ENCODE results near the gene SKOR1.

The SKOR1 gene

DNA sequence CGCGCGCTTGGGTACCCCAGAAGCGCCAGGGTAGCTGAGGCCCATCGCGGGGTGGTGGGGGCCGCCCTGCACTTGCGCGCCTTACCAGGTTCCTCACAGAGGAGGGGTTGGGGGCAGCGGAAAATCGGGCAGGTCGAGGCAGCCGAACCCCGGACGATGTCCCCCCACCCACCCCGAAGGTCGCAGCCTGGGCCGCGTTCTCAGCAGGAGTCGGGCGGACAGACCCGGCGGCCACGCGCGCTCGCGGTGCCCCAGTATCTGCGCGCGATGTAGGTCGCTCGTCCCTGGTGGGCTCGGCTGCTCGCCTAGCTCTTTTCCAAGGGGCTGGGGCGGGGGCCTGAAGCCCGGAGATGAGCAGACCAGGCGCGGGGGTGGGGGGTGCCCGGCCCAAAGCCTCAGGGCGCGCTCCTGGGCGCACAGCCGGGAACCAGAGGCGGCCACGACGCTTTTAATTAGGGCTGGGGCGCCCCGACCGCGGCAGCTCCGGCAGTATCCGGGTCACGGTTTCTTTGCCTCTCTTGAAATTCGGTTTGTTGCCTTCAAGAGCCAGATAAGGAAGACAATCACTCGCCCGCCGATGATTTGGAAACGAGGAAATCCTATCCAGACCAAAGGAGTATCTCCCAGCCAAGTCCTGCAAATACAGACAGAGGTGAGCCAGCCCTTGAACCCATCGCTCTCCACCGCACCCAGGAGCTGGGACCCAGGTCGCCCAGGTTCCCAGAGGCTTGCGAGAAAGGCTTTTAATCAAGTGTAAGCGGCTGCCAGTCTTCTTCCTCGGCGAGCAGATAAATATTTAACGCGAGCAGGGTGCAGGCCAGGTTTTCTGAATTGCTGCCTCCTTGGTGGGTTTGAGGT is 4.6 kb downstream of the SKOR1 start:
- in situ Hi-C loops (cut with MboI; ENCODE audit: low sequenced_read_pairs): loop anchor here (25.0 kb wide), 1 partner anchor 368 kb away; no protein-coding TSS in a partner anchor

DNA sequence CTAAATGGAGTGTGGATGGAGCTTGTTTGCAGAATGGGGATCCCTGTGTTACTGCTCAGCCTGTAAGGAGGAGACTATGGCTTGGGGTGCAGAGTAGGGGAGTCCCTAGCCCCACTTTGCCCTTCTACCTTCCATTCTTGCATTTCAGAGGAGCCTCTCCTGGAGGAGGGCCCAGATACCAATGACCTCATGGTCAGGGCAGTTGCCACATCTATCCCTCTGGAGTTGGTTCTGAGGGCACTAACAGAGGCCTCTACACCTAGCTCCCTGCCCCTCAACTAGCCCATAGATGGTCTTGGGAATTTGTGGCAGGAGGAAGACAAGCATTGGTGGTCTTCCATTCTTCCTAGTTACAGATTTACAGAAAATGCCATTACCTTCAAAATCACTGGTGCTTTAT is 6.1 kb downstream of the SKOR1 start:
- in situ Hi-C loops (cut with MboI; ENCODE audit: low sequenced_read_pairs): loop anchor here (25.0 kb wide), 1 partner anchor 369 kb away; no protein-coding TSS in a partner anchor

DNA sequence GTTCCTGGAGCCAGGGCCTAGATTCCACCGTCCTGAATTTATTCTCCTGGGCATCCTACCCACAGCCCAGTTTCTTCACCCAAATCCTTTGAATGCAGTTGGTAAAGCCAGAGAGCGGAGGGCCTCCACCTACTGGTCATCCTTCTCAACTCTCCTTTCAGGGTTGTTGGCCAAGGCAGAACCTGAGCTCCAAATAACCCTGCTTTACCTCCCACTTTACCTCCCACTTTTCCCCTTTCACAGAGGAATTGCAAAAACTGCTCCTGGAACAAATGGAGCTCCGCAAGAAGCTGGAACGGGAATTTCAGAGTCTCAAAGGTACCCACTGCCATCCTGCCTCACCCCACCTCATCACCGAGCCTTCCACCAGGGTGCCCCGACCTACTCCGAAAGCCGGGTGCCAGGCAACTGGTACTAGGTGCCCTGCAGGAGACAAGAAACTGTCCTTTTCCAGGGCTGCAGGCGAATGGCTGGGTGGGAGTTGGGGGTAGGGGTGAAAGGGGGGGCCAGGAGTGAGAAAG is 6.8 kb downstream of the SKOR1 start:
- in situ Hi-C loops (cut with MboI; ENCODE audit: low sequenced_read_pairs): loop anchor here (25.0 kb wide), 1 partner anchor 370 kb away; no protein-coding TSS in a partner anchor

DNA sequence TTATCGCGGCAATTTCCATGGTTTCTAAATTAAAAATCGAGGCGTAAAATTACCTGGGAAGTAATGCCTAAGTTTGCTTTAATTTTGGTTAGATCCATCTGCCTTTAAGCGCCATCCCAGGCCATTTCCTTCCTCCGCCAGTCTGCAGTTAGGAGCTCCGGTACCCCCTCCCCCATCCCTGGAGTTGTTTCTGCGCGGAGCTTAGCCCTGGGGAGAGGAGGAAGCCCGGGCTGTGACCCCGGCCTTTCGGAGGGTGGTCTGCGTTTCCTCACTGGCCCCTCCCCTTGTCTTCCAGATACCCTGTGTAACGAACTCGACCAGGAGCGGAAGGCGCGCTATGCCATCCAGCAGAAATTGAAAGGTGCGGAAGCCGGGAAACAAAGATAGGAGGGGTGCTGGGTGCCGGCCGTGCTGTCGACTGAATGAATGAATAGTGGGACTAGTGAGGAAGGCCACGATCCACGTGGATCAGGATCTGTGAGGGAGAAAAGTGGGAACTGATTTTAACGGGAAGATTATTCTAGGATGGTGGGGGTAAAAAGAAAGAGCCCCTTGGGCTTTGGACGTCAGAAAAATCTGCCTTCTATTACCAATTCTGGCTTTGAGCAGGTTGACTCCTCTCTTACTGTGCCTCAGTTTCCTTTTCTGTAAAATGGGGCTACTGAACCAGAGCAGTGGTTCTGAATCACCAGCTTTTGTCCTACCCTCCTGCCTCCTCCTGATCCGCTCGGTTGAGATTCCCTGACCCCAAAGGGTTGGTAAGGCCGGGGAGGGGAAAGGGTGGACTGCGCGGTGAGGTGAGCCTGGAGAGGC is 7.8 kb downstream of the SKOR1 start:
- in situ Hi-C loops (cut with MboI; ENCODE audit: low sequenced_read_pairs): loop anchor here (25.0 kb wide), 1 partner anchor 371 kb away; no protein-coding TSS in a partner anchor

DNA sequence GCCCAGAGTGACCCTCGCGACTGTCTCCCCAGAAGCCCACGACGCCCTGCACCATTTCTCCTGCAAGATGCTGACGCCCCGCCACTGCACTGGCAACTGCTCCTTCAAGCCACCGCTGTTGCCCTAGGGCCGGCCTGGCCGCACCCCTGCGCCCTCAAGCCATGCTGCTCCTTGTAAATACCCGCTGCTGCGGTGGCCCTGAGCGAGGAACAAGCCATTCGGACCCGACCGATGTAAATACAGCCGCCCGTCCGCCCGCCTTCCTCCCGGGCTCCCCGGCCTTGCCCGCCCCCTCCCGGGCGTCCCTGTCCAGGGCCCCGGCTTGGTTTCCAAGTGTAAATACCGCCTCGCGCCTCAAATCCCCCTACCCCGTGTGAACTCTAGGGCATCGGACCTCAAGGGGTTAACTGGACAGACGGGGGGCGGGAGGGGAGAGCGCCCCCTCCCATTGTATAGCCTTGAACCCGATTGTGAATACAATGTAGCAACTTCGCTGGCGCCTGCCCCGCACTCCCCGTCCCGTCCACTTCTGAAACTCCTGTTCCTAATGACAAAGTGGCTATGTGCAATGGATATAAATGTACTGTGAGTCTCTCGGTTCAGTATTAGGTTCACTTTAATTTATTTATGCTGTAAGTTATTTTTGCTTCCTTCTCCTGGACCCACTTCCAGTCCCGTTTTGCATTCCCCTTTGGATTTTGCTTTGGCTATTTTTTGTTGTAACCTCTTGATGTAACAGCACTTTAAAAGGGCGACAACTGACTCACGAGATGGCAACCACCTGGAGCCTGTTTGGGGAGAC is 8.6 kb downstream of the SKOR1 start:
- in situ Hi-C loops (cut with MboI; ENCODE audit: low sequenced_read_pairs): loop anchor here (25.0 kb wide), 1 partner anchor 372 kb away; no protein-coding TSS in a partner anchor

DNA sequence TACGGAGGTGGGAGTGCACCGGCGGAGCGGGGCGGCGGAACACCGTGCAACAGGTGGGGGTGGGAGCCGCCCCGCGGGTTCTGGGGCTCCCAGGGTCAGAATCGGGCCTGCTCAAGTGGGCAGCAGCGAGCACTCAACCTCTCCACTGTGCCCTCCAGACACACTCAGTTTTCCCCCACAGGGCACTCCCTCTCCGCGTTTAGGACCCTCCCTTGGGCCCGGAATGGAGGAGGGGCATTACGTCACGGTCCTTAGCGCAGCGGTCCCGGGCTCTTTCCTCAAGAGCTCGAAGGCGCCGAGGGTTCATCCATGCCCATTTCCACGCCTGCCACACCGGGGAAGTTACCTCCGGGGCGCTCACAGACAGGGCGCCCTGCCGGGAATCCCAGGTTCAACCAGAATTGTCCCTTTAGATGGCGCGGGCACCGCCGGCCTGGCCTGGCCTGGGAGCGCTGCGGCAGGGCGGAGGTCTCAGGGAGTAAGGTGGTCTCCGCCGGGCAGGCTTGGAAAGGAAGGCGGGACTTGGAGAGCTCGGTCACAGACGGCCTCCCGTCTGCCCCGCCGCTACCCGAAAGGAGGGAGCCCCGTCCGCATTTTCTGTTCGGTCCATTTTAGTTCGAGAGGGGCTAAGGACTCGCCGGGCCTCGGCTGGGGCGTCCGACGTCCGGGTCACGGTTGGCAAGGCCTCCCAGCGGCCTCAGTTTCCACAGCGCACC is 9.4 kb downstream of the SKOR1 start:
- in situ Hi-C loops (cut with MboI; ENCODE audit: low sequenced_read_pairs): loop anchor here (25.0 kb wide), 1 partner anchor 372 kb away; no protein-coding TSS in a partner anchor

DNA sequence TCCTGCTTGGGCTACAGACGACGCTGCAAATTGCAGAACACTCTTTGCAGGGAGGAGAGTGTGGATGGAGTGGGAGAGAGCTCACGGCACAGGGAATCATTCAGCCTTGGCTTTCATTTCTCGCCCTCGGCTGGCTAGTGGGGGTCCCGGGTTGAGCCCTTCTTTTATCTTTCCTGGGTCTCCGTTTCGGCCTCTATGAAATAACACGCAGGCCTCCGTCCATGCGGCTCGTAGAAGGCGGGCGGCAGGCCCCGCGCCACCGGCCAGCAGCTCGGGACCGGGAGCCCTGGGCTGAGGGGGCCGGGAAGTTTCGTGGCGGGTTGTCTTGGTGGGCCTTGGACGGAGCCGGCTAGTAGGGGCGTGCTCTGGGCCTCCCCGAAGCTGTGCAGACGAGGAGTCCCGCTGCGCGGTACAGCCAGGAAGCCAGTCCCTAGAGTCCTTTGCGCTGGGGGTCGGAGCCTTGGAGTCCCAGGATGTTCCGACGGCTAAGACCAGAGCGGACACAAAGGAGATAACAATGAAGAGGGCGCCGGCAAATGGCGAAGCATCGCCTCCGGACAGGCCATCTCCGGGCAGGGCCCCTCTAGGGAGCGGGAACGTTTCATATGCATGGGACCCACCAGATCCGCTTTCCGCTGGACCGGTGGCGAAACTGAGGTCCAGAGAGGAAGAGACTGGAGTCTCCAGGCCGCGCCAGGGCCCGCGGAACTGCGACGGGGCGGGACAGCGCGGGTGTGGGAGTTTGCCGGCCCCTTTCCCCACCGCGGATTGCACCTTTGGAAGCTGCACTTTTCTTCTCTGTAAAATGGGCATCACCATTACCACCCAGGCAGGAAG is 10.2 kb downstream of the SKOR1 start:
- in situ Hi-C loops (cut with MboI; ENCODE audit: low sequenced_read_pairs): loop anchor here (25.0 kb wide), 1 partner anchor 373 kb away; no protein-coding TSS in a partner anchor

DNA sequence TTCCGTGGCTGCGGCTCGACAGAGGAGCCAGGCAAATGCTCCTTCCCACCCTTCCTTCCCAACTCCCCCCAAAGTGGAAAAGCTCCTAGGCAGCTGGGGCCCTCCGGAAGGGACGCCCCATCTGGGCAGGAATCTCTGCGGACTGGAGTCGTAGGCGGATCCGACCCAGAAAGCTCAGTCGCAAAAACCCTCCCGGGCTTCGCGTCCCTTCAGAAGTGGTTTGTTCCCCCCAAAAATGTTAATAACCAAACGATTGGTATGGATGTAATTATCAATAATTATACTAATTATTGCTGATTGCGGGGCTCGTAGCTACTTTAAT is 10.8 kb downstream of the SKOR1 start:
- in situ Hi-C loops (cut with MboI; ENCODE audit: low sequenced_read_pairs): loop anchor here (25.0 kb wide), 1 partner anchor 374 kb away; no protein-coding TSS in a partner anchor

DNA sequence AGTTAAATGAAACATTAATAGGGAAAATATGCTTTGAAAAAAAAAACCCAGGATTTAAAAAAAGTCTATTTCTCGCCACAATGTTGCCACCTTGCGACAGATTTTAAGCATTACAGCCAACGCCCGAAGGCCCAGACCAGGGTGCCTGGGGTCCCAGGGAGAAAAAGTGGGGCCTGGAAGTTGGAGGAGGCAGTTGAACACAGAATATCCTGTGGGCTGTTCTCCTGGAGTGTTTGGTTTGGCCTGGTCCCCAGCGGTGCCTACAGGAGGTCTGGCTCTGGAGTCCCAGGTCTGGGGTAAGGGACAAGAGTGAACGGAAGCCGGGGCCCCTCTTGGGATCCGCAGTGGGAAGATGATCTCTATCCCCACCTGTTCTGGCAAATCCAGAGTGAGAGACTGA is 11.2 kb downstream of the SKOR1 start:
- in situ Hi-C loops (cut with MboI; ENCODE audit: low sequenced_read_pairs): loop anchor here (25.0 kb wide), 1 partner anchor 374 kb away; no protein-coding TSS in a partner anchor

DNA sequence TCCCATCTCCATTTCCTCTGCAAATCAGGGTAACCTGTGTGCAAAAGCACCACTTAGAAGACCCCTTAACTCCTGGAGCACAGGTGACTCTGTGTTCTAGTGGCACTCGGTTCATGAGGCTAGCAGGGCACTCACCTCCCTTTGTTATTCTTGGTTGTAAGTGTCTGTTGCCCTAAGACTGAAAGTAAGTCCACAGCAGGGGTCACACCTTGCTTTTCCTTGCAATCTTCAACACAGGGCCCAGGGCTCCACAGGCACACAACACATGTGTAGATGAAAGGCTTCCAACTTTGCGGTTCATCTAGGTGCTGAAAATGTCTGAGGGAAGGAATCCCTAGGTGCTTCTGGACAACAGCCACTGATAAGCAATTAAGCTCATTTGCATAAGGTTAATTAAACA is 11.6 kb downstream of the SKOR1 start:
- in situ Hi-C loops (cut with MboI; ENCODE audit: low sequenced_read_pairs): loop anchor here (25.0 kb wide), 1 partner anchor 375 kb away; no protein-coding TSS in a partner anchor

DNA sequence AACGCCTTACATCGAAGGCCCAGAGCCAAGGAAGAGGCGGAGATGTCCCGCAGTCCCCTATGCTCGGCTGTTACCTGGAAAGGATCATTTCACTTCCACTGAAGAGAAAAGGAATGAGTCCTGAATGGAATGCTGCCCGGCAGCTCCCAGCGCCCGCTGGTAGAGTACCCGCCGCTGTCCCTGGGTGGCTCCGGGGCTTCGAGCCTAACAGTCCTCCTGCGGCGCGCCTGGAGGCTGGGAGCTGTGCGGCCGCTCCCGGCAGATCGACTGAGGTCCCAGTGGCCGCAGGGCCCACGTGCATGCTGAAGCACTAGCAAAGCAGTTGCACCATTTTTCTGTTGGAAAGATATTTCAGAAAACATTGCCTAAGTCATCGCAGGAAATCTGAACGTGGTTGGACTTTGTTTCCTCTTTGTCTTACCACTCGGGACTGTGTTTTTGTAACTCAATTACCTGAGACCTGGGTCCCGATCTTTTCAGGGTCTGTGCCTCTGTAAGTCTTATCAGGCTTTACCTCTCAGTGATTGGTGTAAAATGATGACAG is 13.6 kb downstream of the SKOR1 start:
- in situ Hi-C loops (cut with MboI; ENCODE audit: low sequenced_read_pairs): loop anchor here (25.0 kb wide), 1 partner anchor 377 kb away; no protein-coding TSS in a partner anchor

DNA sequence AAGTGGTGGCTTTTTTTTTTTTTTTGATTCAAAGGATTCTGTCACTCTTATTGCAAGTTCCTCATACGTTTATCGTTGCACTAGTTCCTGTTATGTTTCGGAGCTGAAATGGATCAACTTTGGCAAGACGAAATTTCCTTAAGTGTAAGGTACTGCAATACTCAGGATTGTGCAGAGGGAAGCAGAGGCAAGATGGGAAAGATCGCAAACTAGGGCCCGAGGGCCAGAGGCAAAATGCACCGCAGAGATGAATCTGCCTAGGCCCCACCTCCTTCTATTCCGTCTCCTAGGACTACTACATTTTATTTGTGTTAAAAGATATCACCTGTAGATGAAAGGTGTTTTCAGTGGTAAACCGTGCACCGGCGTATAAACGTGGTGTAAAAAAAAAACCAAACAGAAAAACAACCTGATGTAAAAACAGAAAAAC is 14.2 kb downstream of the SKOR1 start:
- in situ Hi-C loops (cut with MboI; ENCODE audit: low sequenced_read_pairs): loop anchor here (25.0 kb wide), 1 partner anchor 377 kb away; no protein-coding TSS in a partner anchor

DNA sequence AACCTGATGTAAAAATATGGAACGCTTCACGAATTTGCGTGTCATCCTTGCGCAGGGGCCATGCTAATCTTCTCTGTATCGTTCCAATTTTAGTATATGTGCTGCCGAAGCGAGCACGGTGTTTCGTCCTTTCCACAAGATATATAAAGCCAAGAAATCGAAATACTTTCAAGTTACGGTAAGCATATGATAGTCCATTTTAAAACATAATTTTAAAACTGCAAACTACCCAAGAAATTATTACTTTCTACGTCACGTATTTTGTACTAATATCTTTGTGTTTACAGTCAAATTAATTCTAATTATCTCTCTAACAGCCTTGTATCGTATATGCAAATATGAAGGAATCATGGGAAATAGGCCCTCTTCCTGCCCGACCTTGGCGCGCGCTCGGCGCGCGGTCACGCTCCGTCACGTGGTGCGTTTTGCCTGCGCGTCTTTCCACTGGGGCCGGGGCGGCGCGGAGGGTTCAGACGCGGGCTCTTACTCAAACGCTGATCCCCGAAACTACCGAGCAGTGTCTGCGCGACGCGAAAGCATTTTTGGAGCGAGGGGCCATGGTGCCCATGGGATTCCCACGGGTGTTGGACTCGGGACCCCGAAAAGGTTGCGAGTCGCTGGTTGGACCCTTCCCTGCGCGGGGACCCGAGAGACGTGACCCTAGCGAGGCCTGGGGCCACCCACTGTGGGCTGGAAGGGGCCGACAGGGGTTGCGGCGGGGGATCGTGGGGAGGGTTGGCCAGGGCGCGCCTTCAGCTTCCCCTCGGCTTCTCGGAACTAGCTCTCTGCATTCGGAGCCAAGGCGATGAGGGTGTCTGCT is 14.8 kb downstream of the SKOR1 start, which contains the start of gene RNU6-1:
Gene RNU6-1 (minus strand): TSS at position 117 of the 820 bp plus-strand sequence.
- in situ Hi-C loops (cut with MboI; ENCODE audit: low sequenced_read_pairs): loop anchor here (25.0 kb wide), 1 partner anchor 378 kb away; no protein-coding TSS in a partner anchor

DNA sequence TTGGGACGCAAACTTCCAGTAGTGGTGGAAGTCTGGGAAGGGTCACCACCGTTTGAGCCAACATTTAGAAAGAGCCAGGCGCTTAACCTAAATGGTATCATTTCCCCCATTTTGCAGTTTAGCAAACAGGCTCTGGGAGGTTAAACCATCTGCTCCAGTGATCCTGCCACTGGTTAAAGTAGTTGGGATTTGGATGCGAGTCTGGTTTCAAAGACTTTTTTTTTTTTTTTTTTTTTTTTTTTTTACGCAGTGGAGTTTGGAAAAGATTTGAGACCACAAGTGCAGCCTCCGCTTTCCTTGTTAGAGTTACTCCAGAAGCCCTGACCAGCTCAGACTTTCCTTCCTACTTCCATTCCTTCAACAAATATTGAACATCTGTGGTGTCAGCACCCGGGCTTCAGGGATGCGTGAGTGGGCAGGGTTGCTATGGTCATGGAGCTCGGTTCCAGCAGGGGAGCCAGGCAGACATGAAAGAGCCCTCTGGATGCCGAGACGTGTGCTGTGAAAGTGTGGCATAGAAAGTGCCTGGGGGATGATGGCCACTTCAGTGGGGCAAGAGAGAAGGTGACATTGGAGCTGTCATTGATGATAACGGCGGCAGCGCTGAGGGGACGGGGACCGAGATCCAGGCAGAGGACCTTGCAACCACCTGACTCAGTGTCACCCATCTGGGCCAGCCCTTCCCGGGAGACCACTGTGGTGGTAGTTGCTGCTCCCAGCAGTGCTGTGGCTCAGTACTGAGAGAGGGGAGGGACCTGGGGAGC is 15.6 kb downstream of the SKOR1 start:
- in situ Hi-C loops (cut with MboI; ENCODE audit: low sequenced_read_pairs): loop anchor here (25.0 kb wide), 1 partner anchor 379 kb away; no protein-coding TSS in a partner anchor

DNA sequence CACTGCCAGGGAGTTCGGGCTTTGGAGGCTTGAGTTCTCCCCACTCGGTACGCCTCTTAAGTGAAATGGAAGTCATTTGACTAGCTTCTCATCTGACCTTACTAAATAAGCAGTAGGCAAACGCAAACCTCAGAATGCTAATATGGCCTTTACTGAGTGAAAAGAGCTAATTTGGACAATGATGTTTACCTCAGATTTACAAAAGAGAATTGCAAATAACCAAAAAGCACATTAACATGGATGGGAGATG is 16.1 kb downstream of the SKOR1 start:
- in situ Hi-C loops (cut with MboI; ENCODE audit: low sequenced_read_pairs): loop anchor here (25.0 kb wide), 1 partner anchor 379 kb away; no protein-coding TSS in a partner anchor

DNA sequence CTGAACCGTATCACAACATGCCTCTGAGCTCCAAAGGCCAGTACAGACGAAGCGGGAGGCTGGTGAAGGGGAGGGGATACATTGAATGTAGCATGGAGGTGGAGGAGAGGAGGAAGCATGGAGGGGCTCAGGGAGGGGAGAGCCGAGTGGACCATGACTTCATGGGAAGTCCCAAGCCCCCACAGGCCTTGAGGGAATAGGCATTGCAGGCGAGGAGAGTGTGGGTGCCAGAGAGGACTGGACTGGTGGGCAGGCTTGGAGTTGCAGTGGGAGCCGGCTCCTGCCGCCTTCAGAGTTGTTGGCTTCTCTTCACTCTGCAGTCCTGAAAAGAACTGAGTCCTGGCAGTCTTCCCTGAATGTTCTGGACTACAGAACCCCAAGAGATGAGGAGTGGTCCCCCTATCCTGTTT is 17.8 kb downstream of the SKOR1 start:
- in situ Hi-C loops (cut with MboI; ENCODE audit: low sequenced_read_pairs): loop anchor here (25.0 kb wide), 1 partner anchor 381 kb away; no protein-coding TSS in a partner anchor

Data from HL-60/S4 treated with phorbol 12-myristate 13-acetate at 8.2 ng/mL for 4 days and 3 days (cell line).